GM21528 (cell line): Measurements from ENCODE around the gene FEZ2.

Experiments used
- ATAC-seq: cut with Tn5 transposase; IDR thresholded peaks from one replicate; pipeline ENCODE4 v1.9.1; 2021; ENCODE audit warnings: mild to moderate bottlenecking, moderate library complexity; ENCODE audit not compliant: unreplicated experiment, low FRiP score

The FEZ2 gene

DNA sequence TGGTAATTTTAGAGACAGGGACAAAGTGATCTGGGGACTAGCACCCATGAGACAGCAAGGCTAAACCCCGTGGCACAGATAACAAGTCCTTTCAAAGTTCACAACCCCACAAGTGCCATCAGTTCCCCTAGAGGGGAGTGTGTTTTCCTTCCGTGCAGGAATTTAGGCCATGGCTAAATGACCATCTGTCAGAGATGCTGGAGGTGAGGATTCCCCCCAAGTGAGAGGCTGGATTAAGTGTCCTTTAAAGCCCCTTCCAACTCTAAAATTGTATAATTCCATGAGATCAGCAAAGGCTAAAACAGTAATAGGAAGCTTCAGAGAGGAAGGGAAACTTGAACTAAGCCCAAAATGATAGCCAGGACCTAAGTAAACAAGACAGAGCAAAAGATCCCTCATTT, 8.7 kb downstream of the FEZ2 start:
- ATAC-seq, result no peak

DNA sequence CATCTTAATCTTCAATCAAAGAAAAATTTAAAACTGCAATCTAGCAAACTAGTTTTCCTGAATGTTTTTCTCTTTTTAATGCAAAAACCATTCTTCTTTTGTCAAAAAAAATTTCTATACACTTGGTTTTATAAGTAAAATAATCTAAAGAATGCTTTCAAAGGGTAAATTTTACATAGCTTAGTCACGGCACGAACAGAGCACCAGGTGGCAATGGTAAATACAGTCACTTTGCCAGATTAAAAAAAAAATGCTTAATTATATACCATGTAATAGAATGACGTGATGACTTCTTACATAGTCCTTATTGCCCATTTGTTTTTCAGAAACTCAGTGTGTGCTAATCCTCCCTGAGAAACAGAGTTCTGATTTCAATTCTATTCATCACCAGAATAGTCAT, 10.4 kb downstream of the FEZ2 start:
- ATAC-seq, result no peak

DNA sequence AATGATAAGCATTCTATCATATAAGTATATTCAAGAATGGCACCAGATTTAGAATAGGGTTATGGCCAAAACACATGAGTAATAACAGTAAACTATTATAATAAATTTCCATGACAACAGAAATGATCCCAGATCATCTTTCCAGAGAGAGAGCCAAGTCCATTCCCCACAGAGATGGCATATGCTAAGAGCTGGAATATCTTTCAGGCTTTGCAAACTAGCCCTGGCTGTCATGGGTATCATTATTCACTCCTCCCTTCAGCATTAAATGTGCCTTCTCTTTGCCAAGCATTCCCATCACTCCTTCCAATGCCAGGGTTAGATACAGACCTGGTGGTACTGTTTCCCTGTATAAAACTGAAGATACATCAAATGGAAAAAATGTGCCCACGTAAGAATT, 10.9 kb downstream of the FEZ2 start:
- no peak for ATAC-seq

DNA sequence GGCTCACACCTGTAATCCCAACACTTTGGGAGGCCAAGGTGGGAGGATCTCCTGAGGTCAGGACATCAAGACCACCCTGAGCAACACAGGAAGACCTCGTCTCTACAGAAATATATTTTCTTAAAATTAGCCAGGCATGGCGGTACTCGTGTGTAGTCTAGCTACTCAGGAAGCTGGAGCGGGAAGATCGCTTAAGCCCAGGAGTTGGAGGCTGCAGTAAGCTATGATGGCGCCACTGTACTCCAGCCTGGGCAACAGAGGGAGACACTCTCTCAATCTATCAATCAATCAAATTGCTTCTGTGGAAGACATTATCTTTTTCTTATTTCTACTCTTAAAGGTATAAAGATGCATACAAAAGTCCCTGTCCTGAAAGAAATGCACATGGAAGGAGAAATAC, 11.3 kb downstream of the FEZ2 start:
- no peak for ATAC-seq

DNA sequence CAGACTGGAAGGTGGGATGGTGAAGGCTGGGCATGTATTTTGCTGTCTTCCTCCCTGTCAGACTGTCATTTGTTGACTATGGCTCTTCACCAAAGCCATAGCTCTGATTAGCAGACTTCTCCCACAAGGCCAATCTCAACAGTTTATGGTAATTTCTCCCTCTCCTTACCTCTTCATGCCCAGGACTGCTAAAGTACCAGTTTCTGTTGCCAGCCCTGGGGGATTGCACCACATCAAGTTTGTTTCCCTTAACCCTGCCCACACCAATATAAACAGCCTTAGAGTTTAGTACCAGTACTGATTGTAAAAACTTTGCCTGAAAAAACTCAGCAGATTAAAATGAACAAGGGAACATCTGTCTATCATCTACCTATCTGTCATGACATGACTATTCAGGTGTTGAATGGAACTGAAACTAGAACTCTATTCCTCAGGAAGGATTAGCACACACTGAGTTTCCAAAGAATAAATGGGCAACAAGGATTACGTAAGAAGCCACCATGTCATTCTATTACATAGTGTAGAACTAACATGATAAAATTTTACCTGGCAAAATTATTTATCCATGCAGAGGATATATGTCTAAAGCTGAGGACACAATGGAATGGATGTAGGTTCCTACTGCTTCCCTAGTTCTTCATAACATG, 13.7 kb downstream of the FEZ2 start:
- no peak for ATAC-seq

DNA sequence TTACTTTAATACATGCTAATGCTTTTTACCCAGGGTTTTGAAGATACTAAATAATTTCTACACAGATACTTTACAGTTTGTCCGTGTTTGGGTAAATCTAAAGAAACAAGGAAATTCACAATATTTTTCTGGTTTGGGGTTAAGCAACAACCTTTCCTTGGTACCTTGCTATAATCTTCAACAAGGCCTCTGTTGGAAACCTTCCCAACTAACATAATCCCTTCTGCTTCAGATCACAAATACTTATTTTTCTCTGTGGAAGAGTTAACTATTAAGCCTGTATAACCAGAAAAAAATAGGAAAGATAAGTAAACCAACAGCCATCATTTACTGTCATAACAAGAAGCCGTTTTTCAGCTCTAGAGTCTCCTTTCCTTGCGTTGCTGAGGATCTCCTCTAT, 15.0 kb downstream of the FEZ2 start:
- ATAC-seq, result no peak

DNA sequence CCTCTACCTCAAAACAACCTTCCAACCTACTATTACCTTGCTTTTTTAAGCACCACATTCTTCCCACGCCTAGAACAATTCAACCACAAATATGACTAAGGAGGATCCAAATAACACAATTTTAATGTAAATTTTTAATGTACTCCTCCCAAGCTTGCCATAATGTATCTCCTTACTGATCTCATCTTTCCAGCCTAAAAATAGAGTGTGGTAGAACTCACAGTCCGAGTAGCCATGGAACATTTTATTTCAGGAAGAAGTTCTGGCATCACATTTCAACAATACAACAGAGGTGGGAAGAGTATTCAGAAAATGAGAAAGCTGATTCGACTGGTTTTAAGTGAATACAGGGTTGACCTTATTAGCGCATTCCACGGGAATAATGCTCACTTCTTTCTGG, 15.4 kb downstream of the FEZ2 start:
- no peak for ATAC-seq

DNA sequence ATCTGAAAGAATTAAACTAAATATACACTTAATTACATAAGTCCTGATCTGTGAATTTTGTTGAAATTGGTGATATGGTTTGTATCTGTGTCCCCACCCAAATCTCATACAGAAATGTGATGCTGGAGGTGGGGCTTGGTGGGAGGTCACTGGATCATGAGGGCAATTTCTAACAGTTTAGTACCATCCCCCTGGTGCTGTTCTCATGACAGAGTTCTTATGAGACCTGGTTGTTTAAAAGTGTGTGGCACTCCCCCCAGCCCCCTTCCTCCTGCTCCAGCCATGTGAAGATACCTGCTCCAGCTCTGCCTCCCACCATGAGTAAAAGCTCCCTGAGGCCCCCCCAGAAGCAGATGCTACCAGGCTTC, 18.7 kb downstream of the FEZ2 start:
- ATAC-seq, result no peak

DNA sequence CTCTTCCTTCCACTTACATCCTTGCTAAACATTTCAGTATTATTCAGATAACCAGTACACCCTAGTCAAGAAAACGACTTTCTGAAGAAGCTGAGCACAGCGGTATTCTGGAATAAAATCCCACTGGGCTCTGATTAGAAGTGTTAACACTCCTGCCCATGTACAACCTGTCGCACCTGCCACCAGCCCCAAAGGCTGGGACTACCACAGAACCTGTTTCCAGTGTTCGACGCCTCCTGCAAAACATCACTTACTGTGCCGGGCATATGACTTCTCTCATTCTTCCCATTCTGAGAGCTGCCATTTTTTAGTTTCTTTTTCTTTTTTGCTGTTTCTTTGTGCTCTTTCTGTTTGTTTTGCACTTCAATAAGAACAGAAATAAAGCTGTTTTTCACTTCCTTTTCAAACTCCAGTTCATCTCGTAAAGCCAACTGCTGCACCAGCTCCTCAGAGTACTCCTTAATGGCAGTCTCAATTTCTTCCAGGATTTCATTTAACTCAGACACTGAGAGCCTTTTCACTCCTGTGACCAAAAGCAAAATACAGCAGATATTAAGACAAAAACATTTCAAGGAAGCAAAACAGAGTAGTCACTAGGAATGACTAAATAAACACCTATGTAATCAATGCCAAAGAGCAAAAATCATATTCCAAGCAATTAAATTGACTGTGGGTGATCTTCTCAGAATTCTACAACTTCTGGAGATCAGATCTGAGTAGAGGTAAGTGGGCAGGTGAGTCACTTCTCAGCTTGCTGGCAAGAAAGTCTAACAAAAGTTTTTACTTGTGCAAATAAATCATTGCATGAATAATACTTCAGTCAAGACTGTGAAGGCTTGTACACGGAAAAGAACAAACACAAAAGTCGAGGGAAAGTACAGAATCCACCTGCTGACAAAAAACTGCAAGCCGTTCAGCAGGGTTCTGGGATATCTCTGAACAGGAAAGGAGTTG, 19.3 kb downstream of the FEZ2 start:
- no peak for ATAC-seq

DNA sequence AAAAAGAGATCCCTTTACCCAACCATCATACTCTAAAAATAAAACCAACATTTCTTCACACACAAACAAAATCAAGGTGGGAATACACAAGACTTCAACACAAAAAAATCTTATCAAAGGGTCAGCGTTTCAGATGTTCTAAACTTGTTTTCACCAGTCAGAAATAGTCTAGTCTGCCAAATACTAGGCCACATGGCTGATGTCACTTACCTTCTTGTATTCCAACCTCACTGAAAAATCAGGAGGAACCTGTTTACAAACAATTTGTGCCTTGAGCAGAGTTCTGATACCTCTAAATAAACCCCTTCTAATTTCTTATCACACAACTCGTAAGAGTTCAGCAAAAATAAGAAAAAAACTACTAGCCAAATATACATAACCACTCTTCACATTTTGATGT, 20.1 kb downstream of the FEZ2 start:
- no peak for ATAC-seq

DNA sequence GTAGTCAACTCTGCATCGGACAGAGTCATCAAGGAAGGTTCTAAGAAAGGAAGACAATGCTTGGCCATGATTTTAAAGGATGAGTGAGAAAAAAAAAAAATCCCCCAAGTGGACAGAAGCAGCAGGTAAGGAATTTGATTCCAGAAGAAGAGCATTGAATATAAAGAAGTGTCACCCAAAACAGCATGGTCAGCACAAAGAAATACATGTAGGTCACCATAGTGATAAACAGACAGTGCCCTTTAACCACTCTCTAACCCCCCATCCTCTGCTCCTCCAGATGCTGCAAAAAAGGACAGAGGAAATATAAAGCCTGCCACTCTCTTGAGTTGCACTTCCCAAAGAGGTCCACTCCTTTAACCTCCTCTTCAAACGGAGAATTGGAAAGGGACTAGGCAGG, 23.4 kb downstream of the FEZ2 start:
- no peak for ATAC-seq

DNA sequence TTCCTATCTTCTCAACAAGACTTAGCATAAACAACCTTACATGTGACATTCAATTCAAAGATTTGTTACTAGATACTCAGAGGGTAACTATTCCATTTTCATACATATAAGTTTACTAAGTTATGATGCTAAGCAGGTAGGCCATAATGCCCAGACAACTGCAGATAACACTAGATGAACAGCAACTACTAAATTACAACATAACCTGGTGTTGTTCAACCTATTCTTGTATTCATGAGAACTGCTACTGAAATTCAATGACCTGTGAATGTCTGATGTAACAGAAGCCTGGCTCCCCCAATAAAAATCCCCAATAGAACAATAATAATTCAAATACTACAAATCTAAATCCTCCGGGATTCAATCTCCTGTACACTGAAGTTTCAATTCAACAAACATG, 24.8 kb downstream of the FEZ2 start:
- no peak for ATAC-seq

DNA sequence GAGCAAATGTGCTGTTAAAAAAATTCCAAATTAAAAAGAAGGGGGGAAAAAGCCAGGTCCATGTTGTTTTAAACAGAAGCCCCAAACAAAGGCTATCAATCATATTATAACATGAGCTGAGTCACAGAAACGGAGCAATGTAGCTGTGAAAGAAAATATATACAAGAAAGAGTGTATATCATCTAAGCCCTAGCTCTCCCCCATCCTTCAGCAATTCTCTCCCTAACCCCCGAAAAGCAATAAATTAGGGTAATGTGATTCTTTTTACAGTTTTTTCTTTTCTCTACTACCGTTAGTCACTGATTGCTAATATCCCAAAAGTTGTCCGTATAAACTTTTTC, 25.3 kb downstream of the FEZ2 start:
- no peak for ATAC-seq

DNA sequence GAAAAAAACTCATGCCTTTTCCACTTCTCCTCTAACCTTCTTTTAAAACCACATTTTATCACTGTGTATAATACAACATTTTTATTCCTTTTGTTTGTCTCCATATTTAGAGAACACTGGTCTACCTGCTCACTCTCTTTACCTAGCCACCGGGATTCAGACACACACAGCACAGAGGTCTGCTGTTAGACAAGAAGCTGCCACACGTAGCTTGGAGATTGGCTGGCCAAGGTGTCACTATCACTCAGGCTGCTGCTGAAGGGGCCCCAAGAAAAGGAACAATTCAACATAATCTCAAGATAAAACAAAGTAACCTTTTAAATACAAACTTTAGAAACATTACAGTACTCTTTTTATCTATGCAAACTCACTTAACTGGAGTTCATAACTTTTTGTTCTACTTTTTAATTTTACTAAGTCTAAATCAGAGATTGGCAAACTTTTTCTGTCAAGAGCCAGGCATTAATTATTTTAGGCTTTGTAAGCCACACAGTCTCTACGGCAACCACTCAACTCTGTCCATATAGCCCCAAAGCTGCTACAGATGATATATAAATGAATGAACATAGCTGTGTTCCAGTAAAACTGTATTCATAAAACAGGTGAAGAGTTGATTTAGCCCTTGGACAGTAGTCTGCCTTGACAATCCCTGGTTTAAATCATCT, 25.8 kb downstream of the FEZ2 start:
- no peak for ATAC-seq

DNA sequence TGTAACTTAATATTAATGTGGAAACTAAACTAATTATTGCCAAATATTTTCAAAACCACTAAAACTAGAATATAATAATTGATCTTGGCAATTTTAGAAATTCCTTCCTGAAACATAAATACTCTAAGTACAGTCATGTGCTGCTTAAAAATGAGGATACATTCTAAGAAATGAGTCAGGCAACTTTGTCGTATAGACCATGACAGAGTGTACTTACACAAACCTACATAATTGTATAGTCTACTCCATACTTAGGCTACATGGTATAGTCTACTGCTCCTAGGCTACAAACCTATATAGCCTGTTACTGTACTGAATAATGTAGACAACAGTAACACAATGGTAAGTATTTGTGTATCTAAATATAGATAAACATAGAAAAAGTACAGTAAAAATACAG, 27.6 kb downstream of the FEZ2 start:
- no peak for ATAC-seq

DNA sequence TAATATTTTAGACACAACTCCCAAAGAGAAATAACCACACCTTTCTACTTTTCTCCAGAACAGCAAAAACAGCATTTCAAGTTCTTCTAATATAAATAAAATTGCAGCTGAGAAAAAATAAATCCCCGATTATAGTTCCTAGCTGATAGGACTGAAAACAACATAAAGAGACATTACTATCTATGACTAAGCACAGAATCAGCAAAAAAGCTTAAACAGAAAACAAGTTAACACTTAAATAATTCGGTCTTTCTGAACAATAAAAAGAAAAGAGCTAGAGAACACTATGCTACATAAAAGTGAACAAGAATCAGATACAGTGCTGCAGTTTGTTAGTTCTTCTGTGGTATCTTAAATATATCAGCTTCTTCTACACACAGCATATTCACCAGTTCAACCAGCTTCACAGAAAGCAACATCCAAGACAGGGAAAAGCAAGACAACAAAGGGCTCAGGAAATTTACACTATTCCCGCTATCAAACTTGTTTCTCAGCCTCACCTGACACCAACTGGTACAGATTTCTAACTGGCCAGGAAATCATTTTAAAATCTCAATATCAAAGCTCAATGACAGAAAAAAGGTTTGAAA, 28.6 kb downstream of the FEZ2 start:
- ATAC-seq, result no peak

DNA sequence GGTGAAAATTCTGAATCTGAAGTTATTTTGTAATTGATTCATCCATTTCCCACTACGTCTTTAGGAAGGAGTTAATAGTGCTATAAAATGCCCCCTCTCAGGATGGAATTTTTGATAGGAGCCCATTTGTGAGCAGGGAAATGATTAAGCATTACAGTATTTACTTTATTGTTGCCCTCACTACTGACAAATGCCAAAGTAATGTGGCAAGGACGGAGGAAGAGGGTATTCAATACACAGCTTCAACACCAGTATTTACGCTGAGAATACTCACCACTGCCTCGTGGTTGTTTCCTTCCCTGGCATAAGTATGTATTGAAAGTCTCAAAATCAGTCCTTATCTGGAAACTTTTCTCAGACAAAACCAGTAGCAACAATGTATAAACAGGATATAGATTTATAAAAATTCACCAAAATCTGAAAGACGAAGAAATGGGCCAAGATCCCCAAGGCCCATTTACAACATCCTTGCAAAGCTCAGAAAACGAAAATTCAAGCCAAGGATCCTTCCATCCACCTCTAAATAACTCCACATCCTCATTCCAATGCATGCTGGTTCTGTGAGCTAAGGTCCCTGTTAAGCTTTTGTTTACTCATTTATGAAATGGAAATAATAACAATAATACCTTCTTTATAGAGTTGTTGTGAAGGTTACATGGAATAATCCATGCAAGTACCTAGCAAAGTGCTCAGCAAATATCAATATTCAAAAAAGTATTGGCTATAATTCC, 29.3 kb downstream of the FEZ2 start:
- no peak for ATAC-seq

DNA sequence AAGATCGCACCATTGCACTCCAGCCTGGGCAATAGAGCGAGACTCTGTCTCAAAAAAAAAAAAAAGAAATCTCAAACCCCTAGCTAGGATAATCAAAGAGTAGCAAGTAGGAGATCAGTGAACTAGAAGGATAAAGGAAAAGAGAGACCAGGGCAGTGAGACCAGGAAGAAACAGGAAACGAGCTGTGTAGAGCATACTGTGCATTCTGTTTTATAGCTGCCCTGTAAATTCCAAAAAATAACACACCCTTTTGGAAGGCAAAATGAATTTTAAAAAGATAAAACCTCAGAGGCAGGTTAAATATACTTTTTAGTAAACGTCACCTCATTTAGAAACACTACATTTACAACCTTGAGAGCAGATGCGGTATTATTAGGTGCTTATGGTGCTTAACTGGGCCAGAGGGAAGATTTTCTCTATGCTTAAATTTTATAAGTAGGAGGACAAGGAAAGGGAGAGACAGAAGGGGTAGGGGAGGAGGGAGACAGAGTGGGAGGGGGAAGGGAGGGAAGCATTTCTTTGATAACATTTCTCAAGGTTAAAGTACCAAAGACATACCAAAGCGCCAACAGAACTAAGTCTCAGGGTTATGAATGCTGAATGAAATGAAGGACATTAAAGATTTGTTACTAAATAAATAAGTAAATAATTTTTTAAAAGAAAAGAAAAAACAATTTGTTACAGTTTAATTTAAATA, 30.1 kb downstream of the FEZ2 start:
- ATAC-seq, result no peak

DNA sequence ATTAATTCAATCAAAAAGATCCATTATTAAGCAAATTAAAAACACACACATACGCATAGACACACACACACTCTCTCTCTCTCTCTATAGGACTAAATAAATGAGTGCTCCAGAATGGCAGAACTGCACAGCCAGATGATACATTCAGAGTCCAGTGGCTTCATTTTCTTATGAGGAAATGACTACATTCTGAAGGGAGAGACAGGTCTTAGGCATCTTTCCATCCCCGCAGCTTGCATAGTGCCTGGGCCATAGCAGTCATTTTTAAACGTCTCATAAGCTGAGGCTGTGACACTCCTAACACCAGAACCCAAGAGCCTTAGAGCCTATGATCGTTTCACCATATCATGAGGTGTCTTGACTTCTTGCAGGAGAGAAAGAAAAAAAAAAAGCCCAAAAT, 31.1 kb downstream of the FEZ2 start:
- no peak for ATAC-seq

DNA sequence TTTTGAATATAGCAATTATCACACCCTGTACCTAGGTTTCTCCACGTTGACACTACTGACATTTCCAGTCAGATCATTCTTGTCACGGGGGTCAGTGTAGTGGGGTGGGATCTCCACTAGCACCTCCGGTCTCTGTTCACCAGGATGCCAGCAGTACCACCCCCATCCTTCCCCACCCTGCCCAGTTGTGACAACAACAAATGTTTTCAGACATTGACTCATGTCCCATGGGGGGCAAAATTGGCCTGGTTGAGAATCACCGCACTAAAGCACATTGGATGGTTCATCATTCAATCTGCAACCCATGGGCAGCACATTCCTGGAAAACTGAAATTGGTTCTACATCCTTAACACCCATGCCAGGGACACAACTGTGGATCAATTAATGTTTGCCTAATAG, 32.3 kb downstream of the FEZ2 start:
- ATAC-seq, result no peak
